Measurements from ENCODE around the gene BCAS1. TPM values are rescaled to one million over a fixed set of nuclear protein-coding genes. Genes with fewer than 3 reads are reported as not detected.
A peak's percentile ranks its signal among the peaks of the same experiment; 100 is the strongest.

Gene BCAS1
- total RNA-seq, 1 experiment from 2014 or later, result 3.1 TPM

- ChIA-PET CTCF (no interaction called here), POLR2A (no interaction called here)
- H3K36me3 ChIP-seq (ENCODE audit: control insufficient read depth, insufficient read depth, low read length), result no peaks in the 10 kb centered on the region
- ATAC-seq, result peak; percentile 91
- peak overlapping the region; percentile 81 for H3K27ac ChIP-seq (ENCODE audit: low read length)
- peaks cover 19% of the 10 kb centered on the region for H3K4me1 ChIP-seq (ENCODE audit: control insufficient read depth, insufficient read depth, low read length)
- no peaks in the 10 kb centered on the region for H3K27me3 ChIP-seq (ENCODE audit: control insufficient read depth, insufficient read depth, low read length)
- intact Hi-C loops (cut with micrococcal nuclease; ENCODE audit: unreplicated experiment), result no loop called here
- H3K9me3 ChIP-seq (ENCODE audit: control insufficient read depth, insufficient read depth, low read depth, low read length), result no peaks in the 10 kb centered on the region
- no peak for DNase-seq (ENCODE audit: low read depth, low spot score)
- in situ Hi-C loops (cut with HindIII; ENCODE audit: low pct_unique_long_range_greater_than_20kb, low sequenced_read_pairs), result no loop called here
- TF ChIP-seq SIN3A (IDR thresholded peaks at IDR 0.05; ENCODE audit: borderline replicate concordance, insufficient read depth, low read depth, low read length), result no peak
- TF ChIP-seq POLR2AphosphoS5 (IDR thresholded peaks at IDR 0.05; ENCODE audit: low read depth, low read length), result no peak
- TF ChIP-seq REST (IDR thresholded peaks at IDR 0.05; ENCODE audit: insufficient read depth in 1 of 2, low read depth in 2 of 2, low read length in 1 of 2), result no peak
- no peak for TF ChIP-seq CTCF (IDR thresholded peaks at IDR 0.05)
- TF ChIP-seq TCF7L2 (IDR thresholded peaks at IDR 0.05; ENCODE audit: low read depth, low read length), result peak; percentile 28; the same call in 1 of the 2 replicates
- BruUV-seq (replicated peaks), result no TSS peak
- no peak overlapping the region for H3K4me3 ChIP-seq (ENCODE audit: low read depth in 2 of 2, low read length in 2 of 2)
These were observed 121.0 kb downstream of the BCAS1 start for GRCh38 chr20:53949319-53949839.

GRCh38 chr20:53948383-53949318 lies 121.7 kb downstream of the BCAS1 start:
- DNase-seq (ENCODE audit: low read depth, low spot score), result no peak
- ATAC-seq, result no peak
- H3K4me1 ChIP-seq (ENCODE audit: control insufficient read depth, insufficient read depth, low read length), result peaks cover 23% of the 10 kb centered on the region
- in situ Hi-C loops (cut with HindIII; ENCODE audit: low pct_unique_long_range_greater_than_20kb, low sequenced_read_pairs), result no loop called here
- intact Hi-C loops (cut with micrococcal nuclease; ENCODE audit: unreplicated experiment), result no loop called here
- H3K9me3 ChIP-seq (ENCODE audit: control insufficient read depth, insufficient read depth, low read depth, low read length), result no peaks in the 10 kb centered on the region
- peak overlapping the region; percentile 81 for H3K27ac ChIP-seq (ENCODE audit: low read length)
- no TSS peak for BruUV-seq (replicated peaks)
- CTCF ChIA-PET, result no interaction called here
- TF ChIP-seq POLR2AphosphoS5 (IDR thresholded peaks at IDR 0.05; ENCODE audit: low read depth, low read length) (no peak), REST (IDR thresholded peaks at IDR 0.05; ENCODE audit: insufficient read depth in 1 of 2, low read depth in 2 of 2, low read length in 1 of 2) (no peak)
- no peaks in the 10 kb centered on the region for H3K27me3 ChIP-seq (ENCODE audit: control insufficient read depth, insufficient read depth, low read length)
- no peaks in the 10 kb centered on the region for H3K36me3 ChIP-seq (ENCODE audit: control insufficient read depth, insufficient read depth, low read length)
- POLR2A ChIA-PET, result no interaction called here
- H3K4me3 ChIP-seq (ENCODE audit: low read depth in 2 of 2, low read length in 2 of 2), result no peak overlapping the region

All from Panc1 (cell line).